Keratinocyte (primary cell): ENCODE results near the gene RAPGEF4. TPM values are rescaled to one million over a fixed set of nuclear protein-coding genes. Genes with fewer than 3 reads are reported as not detected.

Experiments used
- DNase-seq: peaks from one replicate; pipeline ENCODE4 v3.0.0-alpha.2; 2011; ENCODE audit warnings: low read depth, missing footprints, low spot score
- FAIRE-seq: peaks from 2 replicates; lab custom pipeline; 2011; peaks lifted over from hg19 to GRCh38; lab: Jason Lieb, UNC
- H2AFZ ChIP-seq: 2 replicates; pipeline ENCODE4 v1.6.0; 2012; ENCODE audit warnings: low read length, control low read depth, inconsistent platforms; ENCODE audit not compliant: control insufficient read depth
- H3K27ac ChIP-seq: 2 replicates; pipeline ENCODE4 v1.5.1; 2011; ENCODE audit warnings: low read length; ENCODE audit not compliant: control insufficient read depth, insufficient read depth
- H3K27me3 ChIP-seq: 3 replicates; pipeline ENCODE4 v1.6.0; 2011; ENCODE audit warnings: low read length; ENCODE audit not compliant: control insufficient read depth, insufficient read depth; ENCODE audit errors: extremely low read depth
- H3K36me3 ChIP-seq, 2 experiments: 2 replicates in 1 of 2; 3 replicates in 1 of 2; pipeline ENCODE4 v1.5.1; 2011; ENCODE audit warnings: low read length in 2 of 2, mild to moderate bottlenecking in 1 of 2; ENCODE audit not compliant: control insufficient read depth in 2 of 2, insufficient read depth in 2 of 2; ENCODE audit errors: extremely low read depth in 1 of 2
- H3K4me1 ChIP-seq: 3 replicates; pipeline ENCODE4 v1.5.1; 2011; ENCODE audit warnings: low read length; ENCODE audit not compliant: control insufficient read depth, insufficient read depth; ENCODE audit errors: extremely low read depth
- H3K4me2 ChIP-seq: 3 replicates; pipeline ENCODE4 v1.6.0; 2011; ENCODE audit warnings: low read depth, low read length; ENCODE audit not compliant: control insufficient read depth, insufficient read depth; ENCODE audit errors: extremely low read depth
- H3K4me3 ChIP-seq, 3 experiments: fragments of 200-600 bp in 1 of 3; sonication (generic) in 1 of 3; 2 replicates in 2 of 3; 3 replicates in 1 of 3; pipeline ENCODE4 v1.5.1; 2011 to 2016; ENCODE audit warnings: low read length in 3 of 3, mild to moderate bottlenecking in 3 of 3, control low read depth in 2 of 3, inconsistent platforms in 1 of 3, low read depth in 1 of 3, mixed read lengths in 1 of 3, mixed run types in 1 of 3, moderate library complexity in 1 of 3; ENCODE audit not compliant: control insufficient read depth in 2 of 3, insufficient read depth in 2 of 3; ENCODE audit errors: extremely low read depth in 1 of 3
- H3K79me2 ChIP-seq: 2 replicates; pipeline ENCODE4 v1.6.0; 2012; ENCODE audit warnings: low read length; ENCODE audit not compliant: control insufficient read depth, insufficient read depth
- H3K9ac ChIP-seq: 3 replicates; pipeline ENCODE4 v1.6.0; 2011; ENCODE audit warnings: low read length; ENCODE audit not compliant: control insufficient read depth, insufficient read depth; ENCODE audit errors: extremely low read depth
- H3K9me1 ChIP-seq: 3 replicates; pipeline ENCODE4 v1.6.0; 2011; ENCODE audit warnings: low read length; ENCODE audit not compliant: control insufficient read depth, insufficient read depth; ENCODE audit errors: extremely low read depth
- H3K9me3 ChIP-seq: 2 replicates; pipeline ENCODE4 v1.5.1; 2012; ENCODE audit warnings: low read depth, low read length; ENCODE audit not compliant: control insufficient read depth
- H4K20me1 ChIP-seq: 3 replicates; pipeline ENCODE4 v1.6.0; 2011; ENCODE audit warnings: low read length; ENCODE audit not compliant: control insufficient read depth, insufficient read depth; ENCODE audit errors: extremely low read depth
- CTCF ChIP-seq, 3 experiments: IDR thresholded peaks in 1 of 3; conservative IDR thresholded peaks in 1 of 3; optimal IDR thresholded peaks in 1 of 3; 2 replicates in 2 of 3; 3 replicates in 1 of 3; pipeline versions ENCODE3 to v1.5.1; 2011; ENCODE audit warnings: low read length in 3 of 3, mild to moderate bottlenecking in 3 of 3, moderate library complexity in 2 of 3, control low read depth in 1 of 3, inconsistent platforms in 1 of 3; ENCODE audit not compliant: insufficient read depth in 2 of 3; ENCODE audit errors: extremely low read depth in 1 of 3
- EZH2 ChIP-seq: IDR thresholded peaks from one replicate; pipeline ENCODE4 v1.6.1; 2012; ENCODE audit warnings: inconsistent platforms, mild to moderate bottlenecking, low read length, moderate library complexity
- dilution Hi-C: fragments of 300-500 bp; cut with MboI; formaldehyde crosslinking; loops from one replicate; pipeline ENCODE4 v1.7.0; 2020; ENCODE audit warnings: low sequenced_read_pairs; ENCODE audit not compliant: extremely low pct_ligation_motif_present
- polyA plus RNA-seq, 5 experiments: library from polyadenylated mRNA; depleted of rRNA in 3 of 5; stranded (reverse) in 3 of 5; stranded (forward) in 1 of 5; unstranded in 1 of 5; fragments of >200 nt; gene quantifications; 1 replicate in 1 of 5; 2 replicates in 3 of 5; 3 replicates in 1 of 5; pipeline versions ENCODE4 v1.2.1 to v1.2.3, GENCODE V29; 2011 to 2012; ENCODE audit warnings: missing spikeins in 2 of 5, low read depth in 1 of 5, low replicate concordance in 1 of 5

RAPGEF4 gene
- polyA plus RNA-seq, 1 donor (not counting 4 experiments of a cell fraction or from before 2014, with no cell fraction given): 1.6 TPM

- H3K4me2 ChIP-seq: no peak overlapping the region
- no peak overlapping the region for H3K27ac ChIP-seq
- no peak overlapping the region for H3K4me3 ChIP-seq
- no peaks in the 10 kb centered on the region for H3K36me3 ChIP-seq
- TF ChIP-seq CTCF (optimal IDR thresholded peaks at IDR 0.05 in 1 of 3, IDR thresholded peaks at IDR 0.05 in 1 of 3, conservative IDR thresholded peaks at IDR 0.05 in 1 of 3; ENCODE audit: extremely low read depth in 1 of 3, insufficient read depth in 2 of 3, low read length in 3 of 3): no peak
- H2AFZ ChIP-seq: no peak overlapping the region
- dilution Hi-C loops: no loop called here
- no peaks in the 10 kb centered on the region for H3K9me3 ChIP-seq
- no peaks in the 10 kb centered on the region for H3K4me1 ChIP-seq
- H4K20me1 ChIP-seq: no peaks in the 10 kb centered on the region
- no peaks in the 10 kb centered on the region for H3K27me3 ChIP-seq
- no peaks in the 10 kb centered on the region for H3K9me1 ChIP-seq
- H3K9ac ChIP-seq: no peak overlapping the region
- no peak for FAIRE-seq
- H3K79me2 ChIP-seq: no peaks in the 10 kb centered on the region
- DNase-seq: no peak
Observed at GRCh38 chr2:173010233-173010632, 274.6 kb downstream of the RAPGEF4 start.

DNA sequence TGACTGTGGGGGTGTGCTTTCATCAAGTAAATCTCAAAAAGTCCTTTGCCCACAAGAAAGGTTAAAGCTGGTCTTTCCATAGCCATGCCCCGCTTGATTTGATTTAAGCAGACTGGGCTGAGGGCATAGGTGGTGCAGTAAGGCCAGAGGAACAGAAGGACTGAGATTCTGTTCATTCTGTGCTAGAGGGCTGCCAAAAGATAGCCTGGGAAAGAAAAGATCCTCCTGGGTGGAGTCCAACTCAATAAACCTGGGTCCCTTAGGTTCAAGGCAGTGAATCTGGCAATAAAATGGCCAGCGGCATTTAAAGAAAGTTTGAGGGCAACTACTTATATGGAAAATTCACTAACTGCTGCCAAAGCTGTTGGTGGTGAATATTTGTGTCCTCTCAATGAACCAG is 280.8 kb downstream of the RAPGEF4 start:
- Histone ChIP-seq H3K27ac (no peak overlapping the region), H3K27me3 (no peaks in the 10 kb centered on the region), H3K9ac (no peak overlapping the region), H3K9me1 (no peaks in the 10 kb centered on the region), H3K4me2 (no peak overlapping the region), H3K79me2 (no peaks in the 10 kb centered on the region), H2AFZ (no peak overlapping the region), H3K36me3 (no peaks in the 10 kb centered on the region), H3K9me3 (no peaks in the 10 kb centered on the region), H3K4me3 (no peak overlapping the region), H4K20me1 (no peaks in the 10 kb centered on the region), H3K4me1 (no peaks in the 10 kb centered on the region)
- DNase-seq: no peak
- FAIRE-seq: no peak
- dilution Hi-C loops: no loop called here
- TF ChIP-seq CTCF (optimal IDR thresholded peaks at IDR 0.05 in 1 of 3, IDR thresholded peaks at IDR 0.05 in 1 of 3, conservative IDR thresholded peaks at IDR 0.05 in 1 of 3; ENCODE audit: extremely low read depth in 1 of 3, insufficient read depth in 2 of 3, low read length in 3 of 3) (no peak), EZH2 (no peak)
